Inflammatory macrophage (primary cell): ENCODE measurements around the gene PPP1R3C.

Experiments used
- DNase-seq, 2 donors: peaks; one replicate each; pipeline ENCODE4 v3.0.0-alpha.2; 2020 to 2022
- total RNA-seq, 18 experiments: gene quantifications; one replicate each; lab custom pipeline; 2026; ENCODE audit warnings: mixed read lengths in 6 of 18, inconsistent platforms in 2 of 18; lab: John Stamatoyannopoulos, UW

PPP1R3C gene
- 0 to 0.11 (median 0) reads per million in 18 experiments for total RNA-seq

GRCh38 chr10:91632671-91633550, at the start of gene PPP1R3C:
Gene PPP1R3C (minus strand): TSS chr10:91633071. CDS start chr10:91632969, 102 bp downstream.
- DNase-seq, result peak in 1 of 2 donors; percentile 9

GRCh38 chr10:91681361-91682276, 48.7 kb upstream of the PPP1R3C start:
- no peak for DNase-seq

- no peak for DNase-seq
Observed at GRCh38 chr10:91680487-91680886, 47.6 kb upstream of the PPP1R3C start.

- no peak for DNase-seq
Observed at GRCh38 chr10:91679296-91679695, 46.4 kb upstream of the PPP1R3C start.

GRCh38 chr10:91677911-91678310, 45.0 kb upstream of the PPP1R3C start:
- DNase-seq, result no peak

GRCh38 chr10:91672021-91672608, 39.2 kb upstream of the PPP1R3C start:
- no peak for DNase-seq

GRCh38 chr10:91668913-91669312, 36.0 kb upstream of the PPP1R3C start:
- no peak for DNase-seq

GRCh38 chr10:91665842-91666241, 33.0 kb upstream of the PPP1R3C start:
- no peak for DNase-seq

- no peak for DNase-seq
Observed at GRCh38 chr10:91664426-91664825, 31.6 kb upstream of the PPP1R3C start.

- no peak for DNase-seq
Observed at GRCh38 chr10:91662993-91663392, 30.1 kb upstream of the PPP1R3C start.

- no peak for DNase-seq
Observed at GRCh38 chr10:91653219-91653870, 20.5 kb upstream of the PPP1R3C start.

- no peak for DNase-seq
Observed at GRCh38 chr10:91652364-91652763, 19.5 kb upstream of the PPP1R3C start.

GRCh38 chr10:91643700-91644099, 10.8 kb upstream of the PPP1R3C start:
- DNase-seq, result no peak

GRCh38 chr10:91642831-91643692, 10.2 kb upstream of the PPP1R3C start:
- no peak for DNase-seq

GRCh38 chr10:91636892-91637291, 4.0 kb upstream of the PPP1R3C start:
- no peak for DNase-seq

GRCh38 chr10:91635401-91636400, 2.8 kb upstream of the PPP1R3C start:
- peak; percentile 46 to 47 for DNase-seq

- no peak for DNase-seq
Observed at GRCh38 chr10:91634898-91635297, 2.0 kb upstream of the PPP1R3C start.

GRCh38 chr10:91634246-91634645, 1.4 kb upstream of the PPP1R3C start:
- no peak for DNase-seq

GRCh38 chr10:91630625-91631024, 2.2 kb downstream of the PPP1R3C start:
- no peak for DNase-seq
